PFSK-1 (cell line): ENCODE results near the gene CAMSAP2.

ENCODE experiments used
- FOXP2 ChIP-seq: optimal IDR thresholded peaks from 2 replicates; pipeline ENCODE3; 2011; ENCODE audit warnings: borderline replicate concordance, control low read depth, inconsistent platforms; ENCODE audit not compliant: insufficient read depth; ENCODE audit errors: extremely low read length, extremely low read depth
- POLR2AphosphoS5 ChIP-seq: IDR thresholded peaks from 2 replicates; pipeline ENCODE4 v1.6.1; 2012; ENCODE audit warnings: low read depth, mild to moderate bottlenecking, control low read depth, low read length, moderate library complexity
- SIN3A ChIP-seq: IDR thresholded peaks from 2 replicates; pipeline ENCODE4 v1.6.1; 2012; ENCODE audit warnings: mild to moderate bottlenecking, low read length, moderate library complexity, borderline replicate concordance; ENCODE audit not compliant: insufficient read depth
- TAF1 ChIP-seq: IDR thresholded peaks from 2 replicates; pipeline ENCODE4 v1.6.1; 2012; ENCODE audit warnings: low read length, control low read depth, borderline replicate concordance; ENCODE audit not compliant: insufficient read depth
- TF ChIP-seq, protein P1 (sequence below), 2 experiments: IDR thresholded peaks; 2 replicates each; pipeline versions ENCODE4 v1.6.1 to v1.8.0; 2011 to 2012; ENCODE audit warnings: low read depth in 2 of 2, low read length in 2 of 2, control low read depth in 1 of 2, inconsistent platforms in 1 of 2, mild to moderate bottlenecking in 1 of 2, moderate library complexity in 1 of 2; ENCODE audit not compliant: insufficient read depth in 1 of 2

CAMSAP2 gene

DNA sequence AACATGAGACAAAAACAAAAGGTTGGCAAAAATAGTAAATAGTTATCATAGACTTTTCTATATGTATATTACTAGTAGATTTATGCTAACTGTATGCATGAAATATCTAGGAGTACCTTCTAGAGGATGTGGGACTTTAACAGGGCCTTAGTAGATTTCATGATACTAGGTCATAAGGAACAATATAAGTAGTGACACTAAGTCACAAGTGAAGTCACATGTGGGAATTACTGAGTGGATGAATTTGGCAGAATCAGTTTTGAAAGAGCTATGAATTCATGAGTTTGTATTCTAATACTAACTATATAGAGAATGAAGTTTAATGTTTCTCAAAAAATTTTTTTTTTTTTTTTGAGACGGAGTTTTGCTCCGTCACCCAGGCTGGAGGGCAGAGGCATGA is 81.0 kb downstream of the CAMSAP2 start:
- TF ChIP-seq SIN3A (no peak), TAF1 (no peak), POLR2AphosphoS5 (no peak), FOXP2 (no peak)
- TF ChIP-seq, protein P1, sequence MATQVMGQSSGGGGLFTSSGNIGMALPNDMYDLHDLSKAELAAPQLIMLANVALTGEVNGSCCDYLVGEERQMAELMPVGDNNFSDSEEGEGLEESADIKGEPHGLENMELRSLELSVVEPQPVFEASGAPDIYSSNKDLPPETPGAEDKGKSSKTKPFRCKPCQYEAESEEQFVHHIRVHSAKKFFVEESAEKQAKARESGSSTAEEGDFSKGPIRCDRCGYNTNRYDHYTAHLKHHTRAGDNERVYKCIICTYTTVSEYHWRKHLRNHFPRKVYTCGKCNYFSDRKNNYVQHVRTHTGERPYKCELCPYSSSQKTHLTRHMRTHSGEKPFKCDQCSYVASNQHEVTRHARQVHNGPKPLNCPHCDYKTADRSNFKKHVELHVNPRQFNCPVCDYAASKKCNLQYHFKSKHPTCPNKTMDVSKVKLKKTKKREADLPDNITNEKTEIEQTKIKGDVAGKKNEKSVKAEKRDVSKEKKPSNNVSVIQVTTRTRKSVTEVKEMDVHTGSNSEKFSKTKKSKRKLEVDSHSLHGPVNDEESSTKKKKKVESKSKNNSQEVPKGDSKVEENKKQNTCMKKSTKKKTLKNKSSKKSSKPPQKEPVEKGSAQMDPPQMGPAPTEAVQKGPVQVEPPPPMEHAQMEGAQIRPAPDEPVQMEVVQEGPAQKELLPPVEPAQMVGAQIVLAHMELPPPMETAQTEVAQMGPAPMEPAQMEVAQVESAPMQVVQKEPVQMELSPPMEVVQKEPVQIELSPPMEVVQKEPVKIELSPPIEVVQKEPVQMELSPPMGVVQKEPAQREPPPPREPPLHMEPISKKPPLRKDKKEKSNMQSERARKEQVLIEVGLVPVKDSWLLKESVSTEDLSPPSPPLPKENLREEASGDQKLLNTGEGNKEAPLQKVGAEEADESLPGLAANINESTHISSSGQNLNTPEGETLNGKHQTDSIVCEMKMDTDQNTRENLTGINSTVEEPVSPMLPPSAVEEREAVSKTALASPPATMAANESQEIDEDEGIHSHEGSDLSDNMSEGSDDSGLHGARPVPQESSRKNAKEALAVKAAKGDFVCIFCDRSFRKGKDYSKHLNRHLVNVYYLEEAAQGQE (IDR thresholded peaks at IDR 0.05; ENCODE audit: insufficient read depth in 1 of 2, low read depth in 2 of 2, low read length in 2 of 2), result no peak

DNA sequence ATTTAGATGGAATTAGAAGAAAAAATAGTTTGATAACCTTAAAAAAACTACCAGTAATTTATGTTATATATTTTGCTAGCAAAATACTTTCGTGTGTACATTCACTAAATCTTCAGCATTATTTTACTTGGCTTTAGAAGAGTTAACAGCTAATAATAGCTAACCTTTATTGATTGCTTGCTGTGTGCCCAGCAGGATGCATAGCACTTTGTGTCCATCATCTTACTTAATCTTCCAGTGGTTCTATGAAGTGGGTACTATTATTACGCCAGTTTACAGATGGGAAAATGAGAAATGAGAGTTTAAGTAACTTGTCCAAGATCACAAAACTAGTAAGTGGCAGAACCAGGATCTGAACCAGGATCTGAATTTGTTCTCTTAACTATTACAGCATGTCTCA is 92.4 kb downstream of the CAMSAP2 start:
- TF ChIP-seq SIN3A (no peak), POLR2AphosphoS5 (no peak), TAF1 (no peak), FOXP2 (no peak)
- TF ChIP-seq, protein P1 (IDR thresholded peaks at IDR 0.05; ENCODE audit: insufficient read depth in 1 of 2, low read depth in 2 of 2, low read length in 2 of 2), result no peak

- TF ChIP-seq TAF1 (no peak), POLR2AphosphoS5 (no peak), SIN3A (no peak), FOXP2 (no peak)
- TF ChIP-seq, protein P1 (IDR thresholded peaks at IDR 0.05; ENCODE audit: insufficient read depth in 1 of 2, low read depth in 2 of 2, low read length in 2 of 2), result no peak
Observed at GRCh38 chr1:200834383-200834782, 95.7 kb downstream of the CAMSAP2 start.

DNA sequence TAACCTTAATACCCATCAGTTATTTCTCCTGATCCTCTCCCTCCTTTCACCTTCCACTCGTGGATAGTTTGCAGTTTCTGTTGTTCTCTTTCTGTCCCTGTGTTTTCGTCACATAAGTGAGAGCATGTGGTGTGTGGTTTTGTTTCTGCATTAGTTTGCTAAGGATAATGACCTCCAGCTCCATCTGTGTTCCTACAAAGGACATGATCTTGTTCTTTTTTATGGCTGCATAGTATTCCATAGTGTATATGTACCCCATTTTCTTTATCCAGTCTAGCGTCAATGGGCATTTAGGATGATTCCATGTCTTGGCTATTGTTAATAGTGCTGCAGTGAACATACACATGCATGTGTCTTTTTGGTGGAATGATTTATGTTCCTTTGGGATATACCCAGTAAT is 97.5 kb downstream of the CAMSAP2 start:
- no peak for TF ChIP-seq SIN3A
- TF ChIP-seq POLR2AphosphoS5, result no peak
- TF ChIP-seq FOXP2, result no peak
- TF ChIP-seq, protein P1 (IDR thresholded peaks at IDR 0.05; ENCODE audit: insufficient read depth in 1 of 2, low read depth in 2 of 2, low read length in 2 of 2), result no peak
- no peak for TF ChIP-seq TAF1

GRCh38 chr1:200837931-200838571 is 99.4 kb downstream of the CAMSAP2 start:
- TF ChIP-seq TAF1, result no peak
- no peak for TF ChIP-seq POLR2AphosphoS5
- no peak for TF ChIP-seq FOXP2
- no peak for TF ChIP-seq SIN3A
- TF ChIP-seq, protein P1 (IDR thresholded peaks at IDR 0.05; ENCODE audit: insufficient read depth in 1 of 2, low read depth in 2 of 2, low read length in 2 of 2), result no peak
